Inferior parietal cortex (tissue), 1 donor: ENCODE measurements around the gene HOXC11.

Experiments
- DNase-seq: peaks from one replicate; pipeline ENCODE4 v3.0.0-alpha.2; 2016; ENCODE audit errors: extremely low spot score

HOXC11 gene

GRCh38 chr12:53942467-53942997 is 30.4 kb upstream of the HOXC11 start:
- no peak for DNase-seq

DNA sequence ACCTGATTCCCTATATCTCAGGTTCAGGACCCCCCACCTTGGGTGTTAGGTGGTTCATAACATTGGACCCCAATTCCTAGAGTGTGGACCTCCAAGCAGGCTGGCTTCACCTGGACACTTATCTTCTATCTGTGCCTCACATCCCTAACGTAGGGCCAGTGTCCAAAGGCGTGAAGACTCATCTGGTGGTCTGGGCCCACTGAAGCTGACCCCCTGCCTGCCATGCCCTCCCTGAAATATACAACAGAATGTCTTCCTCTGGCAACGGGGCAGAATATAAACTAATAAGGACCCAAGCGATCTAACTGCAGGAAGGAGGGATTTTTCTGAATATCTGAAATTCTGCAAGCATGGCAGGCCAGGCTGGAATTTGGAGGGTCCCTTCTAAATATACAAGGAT is 28.7 kb upstream of the HOXC11 start:
- no peak for DNase-seq

DNA sequence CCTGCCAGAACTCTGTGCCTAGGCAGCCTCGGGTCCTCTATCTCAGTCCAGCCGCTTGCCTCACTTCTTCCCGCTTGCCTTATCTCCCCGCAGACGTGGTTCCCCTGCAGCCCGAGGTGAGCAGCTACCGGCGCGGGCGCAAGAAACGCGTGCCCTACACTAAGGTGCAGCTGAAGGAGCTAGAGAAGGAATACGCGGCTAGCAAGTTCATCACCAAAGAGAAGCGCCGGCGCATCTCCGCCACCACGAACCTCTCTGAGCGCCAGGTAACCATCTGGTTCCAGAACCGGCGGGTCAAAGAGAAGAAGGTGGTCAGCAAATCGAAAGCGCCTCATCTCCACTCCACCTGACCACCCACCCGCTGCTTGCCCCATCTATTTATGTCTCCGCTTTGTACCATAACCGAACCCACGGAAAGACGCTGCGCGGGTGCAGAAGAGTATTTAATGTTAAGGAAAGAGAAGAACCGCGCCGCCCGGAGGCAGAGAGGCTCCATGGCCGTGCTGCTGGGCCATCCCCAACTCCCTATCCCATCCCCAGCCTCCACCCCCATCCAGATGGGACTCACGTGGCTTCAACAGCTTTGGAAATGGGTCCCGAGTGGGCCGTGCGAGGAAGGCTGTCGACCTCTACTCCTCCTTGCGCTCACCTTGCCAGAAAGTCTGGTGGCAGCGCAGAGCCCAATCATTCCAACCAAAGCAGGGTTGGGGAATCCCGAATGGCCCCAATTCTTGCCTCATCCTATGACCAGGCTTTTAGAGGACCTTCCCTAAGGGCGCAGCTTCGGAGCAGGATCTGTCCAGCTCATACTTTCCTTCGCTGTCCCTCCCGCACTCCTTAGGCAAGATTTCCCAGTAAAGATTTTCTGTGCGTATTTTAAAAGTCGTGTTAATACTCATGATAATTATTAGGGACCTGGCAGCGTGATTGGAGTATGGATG is 27.7 kb upstream of the HOXC11 start:
- no peak for DNase-seq

DNA sequence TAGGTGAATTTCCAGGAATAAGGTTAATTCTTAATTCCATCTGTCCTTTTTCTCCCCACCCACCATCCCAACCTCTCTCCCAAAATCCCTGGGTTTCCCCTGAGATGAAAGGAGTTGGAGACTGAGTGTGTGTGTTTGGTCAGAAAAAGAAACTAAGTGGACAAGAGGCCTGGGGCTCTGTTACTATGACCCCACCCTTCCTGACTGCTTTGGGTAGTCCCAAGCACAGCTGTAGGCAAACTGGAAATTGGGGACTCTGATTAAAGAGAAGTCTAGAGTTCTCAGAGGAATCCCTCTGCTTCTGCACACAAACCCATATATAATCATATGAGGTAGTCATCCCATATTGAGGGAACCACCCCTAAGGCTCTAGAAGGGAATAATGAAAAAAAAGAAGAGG is 25.2 kb upstream of the HOXC11 start:
- DNase-seq: no peak

DNA sequence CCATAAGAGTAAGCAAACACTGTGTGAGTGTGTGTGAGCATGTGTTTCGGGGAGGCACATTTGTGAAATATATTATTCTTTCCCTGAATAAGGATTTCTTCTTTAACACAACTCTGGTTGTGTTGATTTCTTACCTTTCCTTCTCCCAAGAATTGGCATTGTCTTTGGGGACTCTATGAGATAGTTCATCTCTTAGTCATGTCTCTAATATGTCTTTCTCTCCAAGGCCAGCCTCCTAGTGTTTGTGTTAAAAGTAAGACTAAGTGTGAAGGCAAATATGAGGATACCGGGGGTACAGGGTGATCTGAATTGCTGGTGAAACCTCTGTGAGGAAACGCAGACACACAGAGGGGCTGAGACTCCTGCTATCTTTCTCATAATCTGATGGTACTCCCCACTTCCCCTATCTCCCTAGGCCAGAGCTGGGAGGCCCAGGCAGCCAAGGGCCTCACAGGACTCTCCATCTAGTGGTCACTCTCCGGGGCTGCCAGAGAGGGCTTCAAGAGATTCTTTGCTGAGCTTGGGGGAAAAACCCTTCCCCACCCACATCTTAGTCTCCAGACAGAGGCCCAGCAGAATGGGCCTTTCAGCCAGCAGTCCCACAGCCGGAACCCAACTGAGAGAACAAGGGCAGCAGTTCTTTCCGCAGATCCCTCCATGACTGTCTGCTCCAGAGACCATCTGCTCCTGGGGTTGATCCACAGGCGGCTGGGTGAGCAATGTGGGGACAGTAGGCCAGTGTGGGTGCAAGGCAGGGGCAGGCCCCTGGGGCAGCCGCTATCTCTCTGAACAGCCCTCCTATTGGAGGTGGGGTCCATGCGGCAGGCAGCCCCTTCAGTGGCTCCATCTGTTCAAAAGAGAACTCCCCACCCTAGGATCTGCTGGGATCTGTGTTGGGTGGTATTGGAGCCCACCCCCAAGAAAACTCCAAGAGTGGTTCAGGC is 24.0 kb upstream of the HOXC11 start:
- peak; percentile 9 for DNase-seq

GRCh38 chr12:53949631-53950436 is 23.1 kb upstream of the HOXC11 start:
- DNase-seq: no peak

GRCh38 chr12:53950437-53950773 is 22.5 kb upstream of the HOXC11 start:
- DNase-seq: no peak

- DNase-seq: no peak
Measured at GRCh38 chr12:53950789-53951576, 21.9 kb upstream of the HOXC11 start.

DNA sequence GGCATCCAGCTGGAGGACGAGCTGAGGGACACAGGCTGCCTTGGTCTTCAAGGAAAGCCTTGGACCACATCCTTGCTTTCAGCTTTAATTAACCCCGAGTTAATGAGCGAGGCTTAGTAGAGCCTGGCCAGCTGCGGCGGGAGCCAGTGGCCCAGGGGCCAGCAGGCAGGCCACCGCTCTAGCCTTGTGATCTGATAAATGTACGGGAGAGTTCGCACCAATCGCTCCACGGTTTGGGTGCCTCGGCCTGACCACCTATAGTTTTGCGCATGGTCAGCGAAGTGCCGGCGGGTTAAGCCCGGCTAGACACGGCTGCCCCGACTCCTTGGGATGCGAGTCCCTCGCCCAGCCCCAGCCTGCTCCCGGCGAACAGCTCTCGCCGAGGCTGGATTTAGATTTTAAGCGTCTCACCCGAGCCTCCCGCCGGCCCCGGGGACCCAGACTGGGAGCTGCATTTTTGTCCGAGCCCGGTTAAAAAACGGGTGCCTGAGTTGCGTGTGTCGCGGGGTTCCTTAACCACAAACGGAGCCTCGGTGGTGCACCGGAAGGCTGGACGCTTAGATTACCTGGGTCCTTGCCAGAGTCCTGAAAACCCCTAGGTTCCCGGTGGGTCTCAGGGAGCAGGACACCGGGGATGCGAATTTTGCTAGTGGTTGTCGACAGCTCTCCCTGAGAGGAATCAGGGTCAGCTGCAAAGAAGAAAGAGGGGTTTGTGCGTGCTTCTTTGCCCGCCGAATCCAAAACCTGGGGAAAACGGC is 21.2 kb upstream of the HOXC11 start:
- no peak for DNase-seq

- DNase-seq: no peak
Measured at GRCh38 chr12:53952335-53952694, 20.6 kb upstream of the HOXC11 start.

GRCh38 chr12:53952871-53953734 is 19.8 kb upstream of the HOXC11 start:
- DNase-seq: no peak

GRCh38 chr12:53953831-53954693 is 18.9 kb upstream of the HOXC11 start:
- DNase-seq: no peak

- no peak for DNase-seq
Measured at GRCh38 chr12:53954694-53955035, 18.3 kb upstream of the HOXC11 start, which contains the start of gene HOXC12. Gene HOXC12 (plus strand): TSS chr12:53954903. CDS start chr12:53954930, 27 bp downstream.

- no peak for DNase-seq
Measured at GRCh38 chr12:53955036-53955775, 17.7 kb upstream of the HOXC11 start.

DNA sequence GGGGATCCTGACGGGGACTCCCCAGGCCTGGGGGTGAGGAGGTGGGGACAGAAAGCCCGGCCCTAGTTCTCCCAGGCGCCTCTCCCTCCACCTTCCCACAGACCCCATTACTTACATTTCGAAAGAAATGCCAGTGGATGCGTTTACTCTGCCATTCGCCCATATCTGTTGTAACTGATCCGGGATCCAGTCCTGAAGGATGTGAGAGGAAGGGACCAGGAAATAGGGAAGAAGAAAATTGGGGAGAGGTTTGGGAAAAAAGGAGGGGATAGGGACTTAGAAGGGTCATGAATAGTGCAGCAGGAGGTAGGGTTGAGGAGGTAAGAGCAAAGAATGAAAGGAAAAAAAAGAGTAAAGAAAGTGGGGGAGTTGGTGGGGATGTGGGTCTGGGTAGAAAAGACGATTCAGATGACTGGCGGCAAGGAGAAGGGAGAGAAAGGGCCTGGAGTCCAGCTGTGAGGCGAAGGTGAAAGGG is 17.1 kb upstream of the HOXC11 start:
- DNase-seq: no peak

DNA sequence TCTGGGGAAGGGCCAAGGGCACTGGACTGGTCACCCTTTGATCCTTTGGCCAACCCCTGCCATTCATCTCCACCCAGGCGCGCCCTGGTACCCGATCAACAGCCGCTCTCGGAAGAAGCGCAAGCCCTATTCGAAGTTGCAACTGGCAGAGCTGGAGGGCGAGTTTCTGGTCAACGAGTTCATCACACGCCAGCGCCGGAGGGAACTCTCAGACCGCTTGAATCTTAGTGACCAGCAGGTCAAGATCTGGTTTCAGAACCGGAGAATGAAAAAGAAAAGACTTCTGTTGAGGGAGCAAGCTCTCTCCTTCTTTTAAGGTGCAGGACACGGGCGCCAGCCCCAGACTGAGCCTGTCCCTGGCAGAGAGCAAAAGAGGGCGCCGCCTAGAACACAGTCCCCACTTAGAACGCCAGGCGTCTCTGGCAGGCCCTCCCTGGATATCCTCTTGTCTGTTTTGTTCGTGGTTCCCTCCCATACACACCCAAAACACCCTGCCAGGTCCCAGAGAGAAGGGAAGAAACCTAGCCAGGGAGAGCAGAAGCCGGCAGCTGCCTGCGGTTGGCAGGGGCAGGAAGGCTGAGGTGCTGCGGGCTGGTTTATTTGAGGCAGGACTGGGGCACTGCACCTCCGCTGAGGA is 16.6 kb upstream of the HOXC11 start:
- no peak for DNase-seq
